ENCODE data around the gene RPS24.

Gene RPS24

DNA sequence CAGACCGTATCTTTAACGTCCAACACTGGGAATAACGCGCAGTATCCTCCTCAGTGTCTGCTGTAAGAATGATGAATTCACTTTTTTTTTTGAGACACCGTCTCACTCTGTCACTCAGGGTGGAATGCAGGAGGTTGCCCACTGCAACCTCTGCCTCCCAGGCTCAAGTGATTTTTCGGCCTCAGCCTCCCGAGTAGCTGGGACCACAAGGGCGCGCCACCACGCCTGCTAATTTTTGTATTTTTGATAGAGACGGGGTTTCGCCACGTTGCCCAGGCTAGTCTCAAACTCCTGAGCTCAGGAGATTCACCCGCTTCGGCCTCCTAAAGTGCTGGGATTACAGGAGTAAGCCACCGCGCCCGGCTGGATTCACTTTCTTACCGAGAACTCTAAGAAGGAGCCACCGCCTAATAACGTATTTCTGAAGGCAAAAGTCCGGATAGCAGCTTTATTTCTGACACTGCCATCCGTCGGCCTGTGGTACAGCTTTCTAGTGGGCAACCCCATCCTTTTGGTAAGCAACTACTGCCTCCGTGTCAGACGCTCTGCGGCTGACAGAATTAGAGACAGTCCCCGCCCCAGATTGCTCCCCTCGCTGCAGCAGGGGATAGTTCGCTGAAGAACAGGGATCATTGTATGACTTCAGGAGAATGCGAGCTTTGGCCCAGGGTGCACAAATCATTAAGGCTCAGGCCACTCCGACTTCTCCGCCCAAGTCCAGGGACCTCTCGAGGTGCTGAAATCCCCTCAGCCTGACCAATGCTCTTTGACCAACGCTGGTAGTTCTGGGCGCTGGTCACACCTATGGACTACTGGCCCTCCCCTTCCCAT, 5.0 kb upstream of the RPS24 start:
- DNase-seq (ENCODE audit: low spot score), result peak; percentile 62

DNA sequence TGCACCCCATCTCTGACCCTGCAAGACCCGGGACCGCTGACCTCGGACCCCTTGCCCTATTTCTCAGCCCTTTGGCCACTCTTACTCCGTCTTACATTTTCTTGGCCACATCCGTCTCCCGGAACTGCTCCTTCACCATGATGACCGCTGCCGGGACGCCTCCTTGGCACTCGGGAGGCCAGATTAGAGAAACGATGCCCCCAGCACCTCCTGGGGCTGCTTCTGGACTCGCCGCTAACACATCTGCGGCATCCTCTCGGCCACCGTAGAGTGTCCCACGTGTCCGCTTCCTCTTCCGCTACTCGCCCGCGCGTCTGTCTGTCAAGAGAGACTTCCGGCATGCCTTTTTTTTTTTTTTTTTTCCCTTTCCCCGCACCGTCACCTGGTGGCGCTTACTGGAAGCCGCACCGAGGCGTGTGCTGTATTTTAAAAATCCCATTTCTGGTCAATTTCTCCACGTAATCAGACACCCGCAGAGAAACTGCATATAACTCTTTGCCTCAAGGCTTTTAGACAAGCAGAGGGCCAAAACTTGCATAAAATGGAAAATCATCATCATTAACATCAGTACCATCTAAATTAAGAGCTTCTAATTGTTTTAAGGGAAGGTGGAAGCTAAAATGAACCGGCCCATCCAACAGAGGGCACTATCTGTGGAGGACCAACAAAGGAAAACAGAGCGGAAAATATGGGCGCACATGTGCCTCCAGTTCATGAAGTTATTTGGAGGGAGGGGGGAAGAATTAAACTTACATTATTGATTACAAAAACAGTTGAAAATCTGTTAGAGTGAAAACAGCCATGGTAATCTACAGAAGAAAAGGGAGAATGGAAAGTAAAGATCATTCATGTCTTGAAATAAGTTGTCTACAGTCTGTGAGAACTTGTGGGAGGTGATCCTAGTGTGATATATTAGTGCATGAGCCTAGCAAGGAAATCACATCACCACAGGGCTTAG, 4.1 kb upstream of the RPS24 start, which contains the start of gene POLR3A:
TSS of gene POLR3A (minus strand) at position 247 of the 958 bp plus-strand sequence. CDS start at position 139, 108 bp downstream.
- DNase-seq (ENCODE audit: low spot score), result peak; percentile 94

- DNase-seq (ENCODE audit: low spot score), result no peak
Observed at GRCh38 chr10:78033387-78033636, 351 bp upstream of the RPS24 start.

DNA sequence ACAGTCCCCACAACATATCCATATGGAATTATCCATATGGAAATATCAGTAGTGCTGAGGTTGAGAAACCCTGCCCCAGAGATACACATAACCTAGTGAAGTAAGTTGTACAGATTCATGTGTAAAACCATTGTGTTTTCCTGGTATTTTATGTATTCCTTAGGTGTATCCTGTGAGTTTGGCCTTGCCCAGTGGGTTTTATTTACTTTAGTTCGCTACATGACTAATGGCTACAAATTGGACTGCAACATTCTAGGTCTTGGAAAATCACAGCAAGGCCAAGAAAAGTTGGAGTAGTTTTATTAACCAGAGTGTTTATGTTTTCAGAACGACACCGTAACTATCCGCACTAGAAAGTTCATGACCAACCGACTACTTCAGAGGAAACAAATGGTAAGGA, 1.4 kb downstream of the RPS24 start:
- no peak for DNase-seq (ENCODE audit: low spot score)

DNA sequence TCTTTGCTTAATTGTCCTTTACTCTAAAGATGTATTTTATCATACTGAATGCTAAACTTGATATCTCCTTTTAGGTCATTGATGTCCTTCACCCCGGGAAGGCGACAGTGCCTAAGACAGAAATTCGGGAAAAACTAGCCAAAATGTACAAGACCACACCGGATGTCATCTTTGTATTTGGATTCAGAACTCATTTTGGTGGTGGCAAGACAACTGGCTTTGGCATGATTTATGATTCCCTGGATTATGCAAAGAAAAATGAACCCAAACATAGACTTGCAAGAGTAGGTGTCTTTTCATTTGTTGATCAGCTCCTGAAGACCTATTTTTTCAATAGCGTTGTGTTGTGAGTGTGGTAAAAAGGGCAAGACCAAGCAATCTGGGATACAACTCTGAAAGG, 1.8 kb downstream of the RPS24 start:
- DNase-seq (ENCODE audit: low spot score), result no peak

- DNase-seq (ENCODE audit: low spot score), result no peak
Observed at GRCh38 chr10:78035933-78036583, 2.4 kb downstream of the RPS24 start.

GRCh38 chr10:78038105-78038504, 4.4 kb downstream of the RPS24 start:
- DNase-seq (ENCODE audit: low spot score), result no peak

- DNase-seq (ENCODE audit: low spot score), result no peak
Observed at GRCh38 chr10:78038791-78039547, 5.3 kb downstream of the RPS24 start.

DNA sequence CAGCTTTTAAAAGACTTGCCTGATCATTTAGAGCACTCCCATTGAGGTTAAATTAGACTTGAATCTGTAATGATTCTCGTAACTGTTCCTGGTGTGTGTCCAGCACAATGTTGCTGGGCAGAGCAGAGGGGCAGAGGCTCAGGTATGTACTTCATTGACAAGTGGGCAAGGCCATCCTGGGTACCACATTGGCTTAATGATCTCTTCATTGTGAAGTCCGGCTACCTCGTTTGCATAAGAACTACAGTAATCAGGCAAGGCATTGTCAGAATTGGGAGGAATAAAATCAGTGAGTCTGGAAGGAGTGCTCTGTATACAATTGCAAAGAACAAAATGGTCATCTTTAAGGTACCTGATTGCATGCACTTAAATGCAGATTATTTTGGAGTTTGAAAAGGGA, 6.1 kb downstream of the RPS24 start:
- DNase-seq (ENCODE audit: low spot score), result no peak

DNA sequence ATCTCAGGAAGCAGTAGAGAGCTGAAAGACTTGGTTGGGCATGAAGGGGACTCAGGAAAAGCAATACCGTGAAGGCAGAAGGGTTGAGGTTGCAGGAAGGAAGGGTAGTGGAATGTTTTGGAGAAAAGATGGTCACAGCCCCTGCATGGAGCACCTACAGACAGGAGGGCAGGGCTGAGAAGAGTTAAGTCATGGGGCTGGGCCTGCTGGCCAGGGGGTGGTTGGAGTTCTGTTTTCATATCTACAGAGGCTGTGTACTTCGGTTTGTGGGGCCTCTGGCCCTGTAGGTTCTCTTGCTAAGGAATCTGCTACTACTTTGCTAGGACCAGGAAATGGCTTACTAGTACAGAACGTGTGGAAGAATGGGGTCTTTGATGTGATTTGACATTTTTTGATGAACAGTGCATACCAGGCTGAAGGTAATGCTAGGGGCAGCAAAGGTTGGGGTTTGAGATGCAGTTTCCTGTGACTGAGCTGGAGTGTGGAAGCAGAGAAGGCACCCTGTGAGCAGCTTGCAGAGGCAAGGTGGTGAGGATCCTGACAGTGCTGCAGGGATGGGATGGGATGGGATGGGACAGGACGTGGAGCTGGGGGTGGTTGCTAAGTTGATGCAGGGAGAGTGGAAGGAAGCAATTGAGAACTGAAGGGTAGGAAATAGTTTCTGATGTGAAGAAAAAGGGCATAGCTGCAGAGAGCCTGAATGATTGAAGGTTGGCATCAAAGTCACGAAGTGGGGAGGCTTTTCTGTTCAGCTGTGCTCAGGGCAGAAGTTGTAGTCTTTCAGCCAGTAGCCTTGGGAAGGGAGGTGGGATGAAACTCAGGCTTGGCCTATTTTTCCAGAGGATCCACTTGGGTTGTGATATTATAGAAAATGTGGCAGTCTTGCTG, 7.8 kb downstream of the RPS24 start:
- DNase-seq (ENCODE audit: low spot score), result no peak

GRCh38 chr10:78042058-78042751, 8.5 kb downstream of the RPS24 start:
- DNase-seq (ENCODE audit: low spot score), result no peak

GRCh38 chr10:78042752-78043104, 9.1 kb downstream of the RPS24 start:
- DNase-seq (ENCODE audit: low spot score), result no peak

- DNase-seq (ENCODE audit: low spot score), result no peak
Observed at GRCh38 chr10:78044179-78044578, 10.5 kb downstream of the RPS24 start.

- no peak for DNase-seq (ENCODE audit: low spot score)
Observed at GRCh38 chr10:78044699-78045098, 11.0 kb downstream of the RPS24 start.

DNA sequence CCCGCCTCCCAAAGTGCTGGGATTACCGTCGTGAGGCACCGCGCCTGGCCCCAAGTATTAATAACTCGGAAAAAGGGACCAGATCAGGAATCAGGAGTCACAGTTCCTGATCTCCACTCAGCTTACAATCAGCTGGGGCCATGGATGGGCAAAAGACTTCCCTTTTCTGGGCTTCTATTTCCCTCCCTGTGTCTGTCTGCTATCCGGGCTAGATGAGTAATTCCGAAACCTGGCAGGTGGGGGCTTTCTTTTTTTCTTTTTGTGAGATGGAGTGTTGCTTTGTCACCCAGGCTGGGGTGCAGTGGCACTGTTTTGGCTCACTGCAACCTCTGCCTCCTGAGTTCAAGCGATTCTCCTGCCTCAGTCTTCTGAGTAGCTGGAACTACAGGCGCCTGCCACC, 11.6 kb downstream of the RPS24 start:
- DNase-seq (ENCODE audit: low spot score), result no peak

GRCh38 chr10:78045856-78046255, 12.2 kb downstream of the RPS24 start:
- DNase-seq (ENCODE audit: low spot score), result no peak

DNA sequence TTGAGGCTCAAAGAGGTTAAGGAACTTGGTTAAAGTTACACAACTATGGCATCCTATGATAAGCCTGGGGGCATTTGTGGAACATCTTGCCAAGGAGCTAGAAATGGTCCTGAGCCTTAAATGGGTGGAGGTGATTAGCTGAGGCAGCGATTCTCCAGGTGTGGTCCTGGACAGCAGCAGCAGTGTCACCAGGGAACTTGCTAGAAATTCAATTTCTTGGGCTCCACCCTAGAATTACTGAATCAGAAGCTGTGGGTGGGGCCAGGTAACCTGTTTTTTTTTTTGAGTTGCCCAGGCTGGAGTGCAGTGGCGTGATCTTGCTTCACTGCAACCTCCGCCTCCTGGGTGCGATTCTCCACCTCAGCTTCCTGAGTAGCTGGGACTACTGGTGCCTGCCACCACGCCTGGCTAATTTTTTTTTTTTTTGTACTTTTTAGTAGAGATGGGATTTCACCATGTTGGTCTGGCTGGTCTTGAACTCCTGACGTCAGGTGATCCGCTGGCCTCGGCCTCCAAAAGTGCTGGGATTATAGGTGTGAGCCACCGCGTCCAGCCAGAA, 13.1 kb downstream of the RPS24 start:
- DNase-seq (ENCODE audit: low spot score), result no peak

DNA sequence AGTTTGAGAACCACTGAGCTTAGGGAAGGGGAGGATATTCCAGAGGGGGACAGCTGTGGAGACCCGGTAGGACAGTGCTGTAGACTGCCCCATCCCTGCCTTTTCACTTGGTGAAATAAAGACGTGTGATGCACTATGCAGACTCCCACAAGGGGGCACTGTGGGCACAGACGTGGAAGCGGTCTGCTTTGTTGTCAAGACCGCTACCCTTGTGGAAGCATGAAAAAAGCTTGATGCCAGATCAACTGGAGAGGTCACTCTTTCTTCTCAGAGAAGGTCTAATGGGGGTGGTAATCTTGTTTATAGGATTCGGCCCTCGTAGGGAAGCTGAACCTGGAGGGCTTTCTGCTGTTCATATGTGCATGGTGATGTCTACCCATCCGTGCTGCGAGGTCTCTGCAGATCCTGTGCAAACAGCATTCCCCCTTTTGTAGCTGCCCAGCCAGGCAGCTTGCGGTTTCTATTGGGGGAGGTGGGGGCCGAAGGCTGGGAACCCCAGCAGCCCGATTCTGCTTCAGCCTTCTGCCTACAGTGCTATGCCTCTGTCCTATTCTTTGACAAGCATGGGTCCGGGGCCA, 13.7 kb downstream of the RPS24 start:
- DNase-seq (ENCODE audit: low spot score), result peak; percentile 80

DNA sequence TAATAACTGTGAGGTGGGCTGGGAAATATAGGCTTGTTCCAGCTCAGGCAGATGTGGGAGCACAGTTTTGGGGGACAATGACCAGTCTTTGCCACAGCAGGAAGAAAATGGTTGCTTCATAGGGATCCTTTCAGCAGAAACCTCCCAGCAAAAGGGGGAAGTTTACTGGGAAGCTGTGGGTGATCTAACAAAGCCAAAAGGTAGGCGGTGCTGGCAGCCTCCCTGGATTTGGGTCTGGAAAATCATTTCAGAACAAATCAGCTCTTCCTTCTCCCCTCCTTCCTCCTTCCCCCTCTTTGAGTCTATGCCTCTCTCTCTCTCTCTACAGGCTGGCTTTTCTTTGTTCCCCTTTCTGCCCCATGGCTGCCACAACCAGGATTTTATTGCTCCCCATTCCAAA, 16.2 kb downstream of the RPS24 start:
- no peak for DNase-seq (ENCODE audit: low spot score)

Measured in iPS-NIHi11 (cell line).